ENCODE data around the gene ERFE.

DNA sequence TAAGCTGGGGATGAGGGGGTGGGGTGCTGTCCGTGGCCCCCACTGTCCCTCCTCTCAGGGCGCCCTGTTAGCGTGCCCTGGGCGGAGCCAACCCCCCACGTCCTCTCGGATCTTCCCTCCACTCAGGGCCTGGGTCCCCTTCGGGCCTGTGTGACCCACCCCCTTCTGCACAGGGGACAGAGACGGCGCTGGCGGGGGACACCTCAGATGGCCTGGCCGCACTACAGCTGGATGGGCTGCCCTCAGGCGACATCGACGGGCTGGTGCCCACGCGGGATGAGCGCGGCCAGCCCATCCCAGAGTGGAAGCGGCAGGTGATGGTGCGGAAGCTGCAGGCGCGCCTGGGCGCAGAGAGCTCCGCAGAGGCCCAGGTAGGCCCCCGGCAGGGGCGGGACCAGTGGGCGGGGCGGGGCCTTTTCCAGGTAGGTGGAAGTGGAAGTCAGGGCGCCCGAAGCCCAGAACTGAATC is 30.2 kb upstream of the ERFE start:
- TF ChIP-seq CTCF (IDR thresholded peaks at IDR 0.05; ENCODE audit: low read length) (no peak), EZH2 (IDR thresholded peaks at IDR 0.05; ENCODE audit: borderline replicate concordance, low read length) (no peak)
